Breast epithelium (tissue), 4 donors: ENCODE data around the gene FAM50A. TPM values are rescaled to one million over a fixed set of nuclear protein-coding genes. Genes with fewer than 3 reads are reported as not detected.

ENCODE experiments used
- DNase-seq, 2 donors: peaks; one replicate each; pipeline ENCODE4 v3.0.0-alpha.2; 2019; ENCODE audit warnings: low spot score in 2 of 2
- H3K27ac ChIP-seq, 2 donors: fragments of 200-600 bp; sonication (generic) in 1 of 2; one replicate each; pipeline ENCODE4 v1.5.1; 2016 to 2019; ENCODE audit warnings: mild to moderate bottlenecking in 1 of 2
- H3K27me3 ChIP-seq, 2 donors: fragments of 200-600 bp; sonication (generic) in 1 of 2; one replicate each; pipeline versions ENCODE4 v1.5.1 to v1.6.0; 2017 to 2019; ENCODE audit warnings: control low read depth in 1 of 2, mild to moderate bottlenecking in 1 of 2
- H3K36me3 ChIP-seq: fragments of 200-600 bp; one replicate; pipeline ENCODE4 v1.5.1; 2019
- H3K4me1 ChIP-seq, 2 donors: fragments of 200-600 bp; sonication (generic); one replicate each; pipeline ENCODE4 v1.5.1; 2016 to 2019; ENCODE audit warnings: control low read depth in 1 of 2
- H3K4me3 ChIP-seq, 3 donors: fragments of 200-600 bp; sonication (generic); 1 replicate in 2 of 3; 2 replicates in 1 of 3; pipeline ENCODE4 v1.5.1; 2016 to 2019; ENCODE audit warnings: mild to moderate bottlenecking in 3 of 3, moderate library complexity in 2 of 3
- H3K9me3 ChIP-seq, 2 donors: fragments of 200-600 bp; sonication (generic) in 1 of 2; one replicate each; pipeline ENCODE4 v1.5.1; 2016 to 2019; ENCODE audit warnings: control low read depth in 1 of 2
- CTCF ChIP-seq, 3 donors: fragments of 450-650 bp; IDR thresholded peaks; one replicate each; pipeline ENCODE4 v1.5.1; 2016 to 2017; ENCODE audit warnings: antibody characterized with exemption in 3 of 3, mild to moderate bottlenecking in 3 of 3, moderate library complexity in 3 of 3
- POLR2A ChIP-seq: fragments of 450-650 bp; IDR thresholded peaks from one replicate; pipeline ENCODE4 v1.6.1; 2016; ENCODE audit warnings: antibody characterized with exemption, mild to moderate bottlenecking, moderate library complexity
- POLR2AphosphoS5 ChIP-seq, 3 donors: sonication (generic); formaldehyde crosslinking; IDR thresholded peaks; one replicate each; pipeline ENCODE4 v1.6.1; 2017; ENCODE audit warnings: antibody characterized with exemption in 3 of 3
- intact Hi-C: fragments of 100-400 bp; cut with DNase I; formaldehyde crosslinking; loops from one replicate; pipeline ENCODE4 v1.15.1; 2023; ENCODE audit warnings: low total_unique reads
- total RNA-seq, 3 donors: library from RNA; depleted of rRNA; stranded (reverse); fragments of >200 nt; gene quantifications; one replicate each; pipeline ENCODE4 v1.1.0, GENCODE V29; 2016

FAM50A gene
- total RNA-seq, 3 donors from 2014 or later: 30.7 to 94.4 (median 64.2) TPM

- DNase-seq: no peak
- no peak overlapping the region for H3K27ac ChIP-seq
- no peak for TF ChIP-seq CTCF (IDR thresholded peaks at IDR 0.05)
- TF ChIP-seq POLR2A: no peak
- H3K36me3 ChIP-seq: no peaks in the 10 kb centered on the region
- no peak overlapping the region for H3K4me3 ChIP-seq
- peaks cover 0 to 3% of the 10 kb centered on the region in 2 donors for H3K9me3 ChIP-seq
- no peaks in the 10 kb centered on the region for H3K4me1 ChIP-seq
- peaks cover 0 to 29% of the 10 kb centered on the region in 2 donors for H3K27me3 ChIP-seq
- intact Hi-C loops: no loop called here
Observed at GRCh38 chrX:154466036-154466435, 22.1 kb downstream of the FAM50A start.

- no peaks in the 10 kb centered on the region for H3K36me3 ChIP-seq
- no peak overlapping the region for H3K27ac ChIP-seq
- DNase-seq: no peak
- H3K4me3 ChIP-seq: no peak overlapping the region
- intact Hi-C loops: no loop called here
- peaks cover 0 to 29% of the 10 kb centered on the region in 2 donors for H3K27me3 ChIP-seq
- H3K9me3 ChIP-seq: peaks cover 0 to 3% of the 10 kb centered on the region in 2 donors
- TF ChIP-seq CTCF (IDR thresholded peaks at IDR 0.05): no peak
- no peak for TF ChIP-seq POLR2AphosphoS5 (IDR thresholded peaks at IDR 0.05)
- no peak for TF ChIP-seq POLR2A
- no peaks in the 10 kb centered on the region for H3K4me1 ChIP-seq
Observed at GRCh38 chrX:154466907-154467306, 23.0 kb downstream of the FAM50A start.

- intact Hi-C loops: no loop called here
- Histone ChIP-seq H3K4me3 (no peak overlapping the region), H3K27ac (no peak overlapping the region), H3K4me1 (no peaks in the 10 kb centered on the region), H3K9me3 (peaks cover 0 to 3% of the 10 kb centered on the region in 2 donors), H3K27me3 (peaks cover 0 to 33% of the 10 kb centered on the region in 2 donors), H3K36me3 (no peaks in the 10 kb centered on the region)
- no peak for DNase-seq
- TF ChIP-seq CTCF (IDR thresholded peaks at IDR 0.05) (no peak), POLR2AphosphoS5 (IDR thresholded peaks at IDR 0.05) (no peak), POLR2A (no peak)
Observed at GRCh38 chrX:154467556-154467955, 23.6 kb downstream of the FAM50A start.

- DNase-seq: no peak
- Histone ChIP-seq H3K36me3 (no peaks in the 10 kb centered on the region), H3K4me1 (no peaks in the 10 kb centered on the region), H3K9me3 (peaks cover 0 to 3% of the 10 kb centered on the region in 2 donors), H3K27me3 (peaks cover 0 to 36% of the 10 kb centered on the region in 2 donors), H3K27ac (no peak overlapping the region), H3K4me3 (no peak overlapping the region)
- TF ChIP-seq CTCF (IDR thresholded peaks at IDR 0.05) (no peak), POLR2A (no peak), POLR2AphosphoS5 (IDR thresholded peaks at IDR 0.05) (no peak)
- intact Hi-C loops: no loop called here
Observed at GRCh38 chrX:154468217-154468616, 24.3 kb downstream of the FAM50A start.

- Histone ChIP-seq H3K9me3 (peaks cover 0 to 3% of the 10 kb centered on the region in 2 donors), H3K4me1 (no peaks in the 10 kb centered on the region), H3K4me3 (no peak overlapping the region), H3K36me3 (no peaks in the 10 kb centered on the region), H3K27me3 (peaks cover 0 to 32% of the 10 kb centered on the region in 2 donors), H3K27ac (no peak overlapping the region)
- TF ChIP-seq POLR2A: no peak
- TF ChIP-seq POLR2AphosphoS5 (IDR thresholded peaks at IDR 0.05): no peak
- no peak for TF ChIP-seq CTCF (IDR thresholded peaks at IDR 0.05)
- no peak for DNase-seq
- intact Hi-C loops: no loop called here
Observed at GRCh38 chrX:154469114-154469513, 25.2 kb downstream of the FAM50A start.
